Suprapubic skin (tissue), 4 donors: Measurements from ENCODE around the gene PINK1.

Experiments used
- EP300 ChIP-seq: sonication (generic); formaldehyde crosslinking; IDR thresholded peaks from one replicate; pipeline ENCODE4 v1.6.1; 2017; ENCODE audit warnings: antibody characterized with exemption
- POLR2A ChIP-seq, 2 donors: fragments of 450-650 bp; IDR thresholded peaks; one replicate each; pipeline ENCODE4 v1.6.1; 2017; ENCODE audit warnings: antibody characterized with exemption in 2 of 2, mild to moderate bottlenecking in 2 of 2, moderate library complexity in 2 of 2
- POLR2AphosphoS5 ChIP-seq, 3 donors: sonication (generic); formaldehyde crosslinking; IDR thresholded peaks; one replicate each; pipeline ENCODE4 v1.6.1; 2017; ENCODE audit warnings: antibody characterized with exemption in 3 of 3
- TF ChIP-seq, protein P1 (sequence below), 2 donors: fragments of 200-600 bp in 1 of 2; fragments of 450-650 bp in 1 of 2; sonication (generic) in 1 of 2; IDR thresholded peaks; one replicate each; pipeline ENCODE4 v1.5.1; 2016 to 2019; ENCODE audit warnings: antibody characterized with exemption in 2 of 2, mild to moderate bottlenecking in 1 of 2, moderate library complexity in 1 of 2

DNA sequence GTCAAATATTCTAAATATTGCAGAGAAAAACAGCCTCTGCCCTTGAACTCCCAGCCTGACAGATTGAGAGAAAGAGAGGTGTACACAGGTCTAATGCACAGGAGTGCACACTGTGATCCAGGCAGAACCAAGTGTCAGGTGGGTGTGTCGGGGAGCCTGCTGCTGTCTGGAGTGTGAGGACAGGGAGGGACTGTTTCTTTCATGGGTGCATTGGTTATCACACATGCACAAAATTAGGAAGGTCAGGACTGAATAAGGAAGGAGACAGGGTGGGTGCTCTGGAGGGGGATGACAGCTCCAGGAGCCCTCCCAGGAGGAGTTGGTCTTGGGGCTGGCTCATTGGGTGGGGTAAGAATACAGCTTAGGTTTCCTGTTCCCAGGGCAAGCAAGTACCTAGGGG, 13.3 kb upstream of the PINK1 start:
- TF ChIP-seq EP300 (no peak), POLR2AphosphoS5 (IDR thresholded peaks at IDR 0.05) (no peak), POLR2A (IDR thresholded peaks at IDR 0.05) (no peak)
- TF ChIP-seq, protein P1, sequence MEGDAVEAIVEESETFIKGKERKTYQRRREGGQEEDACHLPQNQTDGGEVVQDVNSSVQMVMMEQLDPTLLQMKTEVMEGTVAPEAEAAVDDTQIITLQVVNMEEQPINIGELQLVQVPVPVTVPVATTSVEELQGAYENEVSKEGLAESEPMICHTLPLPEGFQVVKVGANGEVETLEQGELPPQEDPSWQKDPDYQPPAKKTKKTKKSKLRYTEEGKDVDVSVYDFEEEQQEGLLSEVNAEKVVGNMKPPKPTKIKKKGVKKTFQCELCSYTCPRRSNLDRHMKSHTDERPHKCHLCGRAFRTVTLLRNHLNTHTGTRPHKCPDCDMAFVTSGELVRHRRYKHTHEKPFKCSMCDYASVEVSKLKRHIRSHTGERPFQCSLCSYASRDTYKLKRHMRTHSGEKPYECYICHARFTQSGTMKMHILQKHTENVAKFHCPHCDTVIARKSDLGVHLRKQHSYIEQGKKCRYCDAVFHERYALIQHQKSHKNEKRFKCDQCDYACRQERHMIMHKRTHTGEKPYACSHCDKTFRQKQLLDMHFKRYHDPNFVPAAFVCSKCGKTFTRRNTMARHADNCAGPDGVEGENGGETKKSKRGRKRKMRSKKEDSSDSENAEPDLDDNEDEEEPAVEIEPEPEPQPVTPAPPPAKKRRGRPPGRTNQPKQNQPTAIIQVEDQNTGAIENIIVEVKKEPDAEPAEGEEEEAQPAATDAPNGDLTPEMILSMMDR (IDR thresholded peaks at IDR 0.05): no peak
